HCT116 (cell line): ENCODE measurements around the gene CASKIN2. TPM values are rescaled to one million over a fixed set of nuclear protein-coding genes. Genes with fewer than 3 reads are reported as not detected.

Experiments
- ATAC-seq: fragments of 200-7000 bp; cut with Tn5 transposase; 2 replicates; pipeline ENCODE4 v1.9.1; 2020; ENCODE audit warnings: mild to moderate bottlenecking, moderate library complexity
- BruUV-seq: library from RNA; stranded (reverse); fragments of 400-500 nt; replicated peaks from 2 replicates; lab custom pipeline; 2021; lab: Mats Ljungman, UMichigan
- CTCF ChIA-PET: fragments of 300-600 bp; sonication (Branson Sonifier 250); formaldehyde crosslinking; loops from one replicate; lab custom pipeline; 2021; ENCODE audit warnings: antibody characterized with exemption; lab: Charles Lee
- POLR2A ChIA-PET: fragments of 300-600, 350-600 bp; sonication (Branson Sonifier 250); formaldehyde crosslinking; loops from one replicate; lab custom pipeline; 2021; ENCODE audit warnings: antibody characterized with exemption; lab: Charles Lee
- RAD21 ChIA-PET, 2 experiments: fragments of 300-600 bp; sonication (Branson Sonifier 250); formaldehyde crosslinking; loops; one replicate each; lab custom pipeline; 2023; ENCODE audit warnings: low total read pairs in 2 of 2; ENCODE audit not compliant: uncharacterized antibody in 2 of 2, unreplicated experiment in 2 of 2, low non-redundant PET in 1 of 2; lab: Charles Lee
- DNase-seq: peaks from one replicate; pipeline ENCODE4 v3.0.0-alpha.2; 2010; ENCODE audit warnings: low read depth, low spot score
- H2AFZ ChIP-seq: fragments of 200-600 bp; shearing (Covaris generic), sonication (generic); 2 replicates; pipeline ENCODE4 v1.6.1; 2017; ENCODE audit warnings: low read depth, mixed run types, mixed read lengths, antibody characterized with exemption, low read length; ENCODE audit not compliant: poor library complexity, severe bottlenecking
- H3K27ac ChIP-seq: 2 replicates; pipeline ENCODE4 v1.5.1; 2012; ENCODE audit warnings: low read depth, low read length
- H3K27me3 ChIP-seq: fragments of 200-600 bp; sonication (generic); 2 replicates; pipeline ENCODE4 v1.6.1; 2016; ENCODE audit warnings: mixed run types, low read length, mixed read lengths; ENCODE audit not compliant: insufficient read depth
- H3K36me3 ChIP-seq, 2 experiments: fragments of 200-500 bp in 1 of 2; fragments of 200-600 bp in 1 of 2; sonication (Bioruptor generic) in 1 of 2; sonication (generic) in 1 of 2; 2 replicates each; pipeline versions ENCODE4 v1.5.1 to v1.6.1; 2014 to 2016; ENCODE audit warnings: low read length in 2 of 2, inconsistent platforms in 1 of 2, mixed read lengths in 1 of 2, mixed run types in 1 of 2; ENCODE audit not compliant: insufficient read depth in 2 of 2, control insufficient read depth in 1 of 2
- H3K4me1 ChIP-seq, 2 experiments: fragments of 200-600 bp in 1 of 2; sonication (generic) in 1 of 2; 2 replicates each; pipeline versions ENCODE4 v1.5.1 to v1.6.1; 2012 to 2017; ENCODE audit warnings: low read length in 2 of 2, inconsistent platforms in 1 of 2, mild to moderate bottlenecking in 1 of 2, mixed read lengths in 1 of 2, mixed run types in 1 of 2, moderate library complexity in 1 of 2; ENCODE audit not compliant: insufficient read depth in 2 of 2, control insufficient read depth in 1 of 2
- H3K4me2 ChIP-seq: fragments of 200-600 bp; sonication (generic); 2 replicates; pipeline ENCODE4 v1.6.1; 2017; ENCODE audit warnings: mixed run types, low read length, mixed read lengths
- H3K4me3 ChIP-seq, 2 experiments: fragments of 200-600 bp in 1 of 2; sonication (generic) in 1 of 2; replicated peaks in 1 of 2; 2 replicates each; pipeline ENCODE4 v1.5.1; 2011 to 2016; ENCODE audit warnings: low read length in 2 of 2, control low read depth in 1 of 2, low read depth in 1 of 2, mild to moderate bottlenecking in 1 of 2, mixed read lengths in 1 of 2, mixed run types in 1 of 2
- H3K79me2 ChIP-seq: fragments of 200-600 bp; sonication (generic); 2 replicates; pipeline ENCODE4 v1.6.1; 2017; ENCODE audit warnings: mild to moderate bottlenecking, mixed run types, low read length, moderate library complexity, mixed read lengths; ENCODE audit not compliant: insufficient read depth
- H3K9ac ChIP-seq: fragments of 200-600 bp; sonication (generic); 2 replicates; pipeline ENCODE4 v1.6.1; 2016; ENCODE audit warnings: low read length, mixed read lengths
- H3K9me2 ChIP-seq: fragments of 200-600 bp; sonication (generic), shearing (Covaris generic); 2 replicates; pipeline ENCODE4 v1.6.1; 2017; ENCODE audit warnings: mixed run types, mild to moderate bottlenecking, moderate library complexity; ENCODE audit not compliant: insufficient read depth
- H3K9me3 ChIP-seq, 2 experiments: fragments of 200-500 bp in 1 of 2; fragments of 200-600 bp in 1 of 2; sonication (Bioruptor generic) in 1 of 2; sonication (generic) in 1 of 2; 2 replicates each; pipeline ENCODE4 v1.6.1; 2014 to 2017; ENCODE audit warnings: low read length in 2 of 2, mixed read lengths in 2 of 2, inconsistent platforms in 1 of 2, low read depth in 1 of 2, mild to moderate bottlenecking in 1 of 2, mixed run types in 1 of 2, moderate library complexity in 1 of 2; ENCODE audit not compliant: control insufficient read depth in 1 of 2, insufficient read depth in 1 of 2
- H4K20me1 ChIP-seq: fragments of 200-600 bp; sonication (generic), shearing (Covaris generic); 2 replicates; pipeline ENCODE4 v1.6.1; 2017; ENCODE audit warnings: mixed run types, mild to moderate bottlenecking, moderate library complexity; ENCODE audit not compliant: insufficient read depth
- CTCF ChIP-seq, 3 experiments: fragments of 200-600 bp in 1 of 3; sonication (generic) in 1 of 3; IDR thresholded peaks in 2 of 3; conservative IDR thresholded peaks in 1 of 3; 2 replicates each; pipeline ENCODE4 v1.5.1; 2012 to 2017; ENCODE audit warnings: low read depth in 2 of 3, low read length in 2 of 3, antibody characterized with exemption in 1 of 3, borderline replicate concordance in 1 of 3, control low read depth in 1 of 3, mild to moderate bottlenecking in 1 of 3, mixed read lengths in 1 of 3, mixed run types in 1 of 3, moderate library complexity in 1 of 3; ENCODE audit not compliant: insufficient read depth in 1 of 3
- EGR1 ChIP-seq: IDR thresholded peaks from 2 replicates; pipeline ENCODE4 v1.6.1; 2012; ENCODE audit warnings: low read depth
- ELF1 ChIP-seq: IDR thresholded peaks from 2 replicates; pipeline ENCODE4 v1.6.1; 2012; ENCODE audit warnings: low read depth, borderline replicate concordance
- JUND ChIP-seq: IDR thresholded peaks from 2 replicates; pipeline ENCODE4 v1.6.1; 2012
- POLR2A ChIP-seq: IDR thresholded peaks from 2 replicates; pipeline ENCODE4 v1.7.0; 2011; ENCODE audit warnings: borderline replicate concordance; ENCODE audit not compliant: insufficient read depth, insufficient read length; ENCODE audit errors: extremely low read depth
- RAD21 ChIP-seq: IDR thresholded peaks from 2 replicates; pipeline ENCODE4 v1.6.1; 2012; ENCODE audit warnings: low read depth, mild to moderate bottlenecking
- SIN3A ChIP-seq: IDR thresholded peaks from 2 replicates; pipeline ENCODE4 v1.6.1; 2012; ENCODE audit warnings: low read depth
- SRF ChIP-seq: IDR thresholded peaks from 2 replicates; pipeline ENCODE4 v1.6.1; 2012; ENCODE audit warnings: low read depth
- ZFX ChIP-seq: fragments of 450-650 bp; IDR thresholded peaks from 2 replicates; pipeline ENCODE4 v1.6.1; 2017
- intact Hi-C: fragments of 100-400 bp; cut with micrococcal nuclease; formaldehyde crosslinking; loops from 2 replicates; pipeline ENCODE4 v1.10.0; 2022
- total RNA-seq: library from RNA; stranded (reverse); gene quantifications from one replicate; pipeline ENCODE4 v1.2.1, GENCODE V29; 2021; ENCODE audit not compliant: unreplicated experiment
- TF ChIP-seq, protein P1 (sequence below): IDR thresholded peaks from 2 replicates; pipeline ENCODE4 v1.6.1; 2011; ENCODE audit warnings: mild to moderate bottlenecking, low read length, moderate library complexity; ENCODE audit not compliant: insufficient replicate concordance; ENCODE audit errors: extremely low read depth
- TF ChIP-seq, protein P2 (sequence below): IDR thresholded peaks from 2 replicates; pipeline ENCODE4 v1.6.1; 2012; ENCODE audit warnings: low read depth

CASKIN2 gene
- total RNA-seq, 1 experiment from 2014 or later: 38.4 TPM

DNA sequence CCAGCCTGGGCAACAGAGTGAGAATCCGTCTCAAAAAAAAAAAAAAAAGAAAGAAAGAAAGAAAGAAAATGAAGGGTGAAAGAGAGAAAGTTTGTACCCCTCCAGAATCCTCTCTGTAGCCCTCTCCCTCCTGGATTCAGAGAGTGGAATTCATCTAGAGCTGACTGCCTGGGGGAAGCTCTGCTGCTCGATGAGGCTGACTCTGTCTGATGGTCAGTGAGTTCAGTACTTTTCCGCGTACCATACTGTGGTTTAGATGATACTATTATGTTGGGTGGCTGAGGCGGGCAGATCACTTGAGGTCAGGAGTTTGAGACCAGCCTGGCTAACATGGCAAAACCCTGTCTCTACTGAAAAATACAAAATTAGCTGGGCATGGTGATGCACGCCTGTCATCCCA lies 44.1 kb downstream of the CASKIN2 start (continued):
- no peak for TF ChIP-seq CTCF (IDR thresholded peaks at IDR 0.05 in 2 of 3, conservative IDR thresholded peaks at IDR 0.05 in 1 of 3; ENCODE audit: borderline replicate concordance in 1 of 3, insufficient read depth in 1 of 3, low read depth in 2 of 3, low read length in 2 of 3)
- no peak for TF ChIP-seq SRF

DNA sequence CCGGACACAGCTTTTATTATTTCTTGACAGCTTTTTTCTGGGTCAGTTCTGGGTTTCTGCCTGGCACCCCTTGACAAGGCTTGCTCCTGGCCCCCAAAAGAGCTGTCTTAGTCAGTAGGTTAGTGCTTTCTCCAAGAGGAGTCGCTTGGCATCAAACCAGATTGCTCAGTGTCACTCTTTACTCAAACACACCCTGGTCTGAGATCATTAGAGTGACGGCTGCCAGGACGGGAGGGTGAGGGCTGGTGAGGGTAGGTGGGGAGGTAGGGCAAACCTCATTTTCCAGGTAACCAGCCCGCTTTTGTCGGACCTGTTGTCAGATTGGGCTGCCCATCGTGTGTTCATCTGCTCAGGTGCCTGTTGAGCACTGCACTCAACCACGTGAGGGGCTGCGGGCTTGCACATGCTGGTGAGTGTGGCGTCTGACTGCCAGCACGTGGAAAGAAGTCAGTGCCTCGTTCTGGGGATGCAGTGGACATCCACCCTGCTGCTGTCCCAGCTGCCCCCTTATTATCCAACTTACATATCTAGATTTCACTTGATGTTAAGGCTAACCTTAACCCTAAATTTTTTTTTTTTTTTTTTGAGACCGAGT lies 46.5 kb downstream of the CASKIN2 start:
- no peak overlapping the region for H3K4me3 ChIP-seq
- no peaks in the 10 kb centered on the region for H3K9me2 ChIP-seq
- no peak overlapping the region for H2AFZ ChIP-seq
- intact Hi-C loops: no loop called here
- TF ChIP-seq SRF (no peak), EGR1 (no peak), ELF1 (no peak), ZFX (no peak), CTCF (IDR thresholded peaks at IDR 0.05 in 2 of 3, conservative IDR thresholded peaks at IDR 0.05 in 1 of 3; ENCODE audit: borderline replicate concordance in 1 of 3, insufficient read depth in 1 of 3, low read depth in 2 of 3, low read length in 2 of 3) (no peak), JUND (no peak), RAD21 (no peak), SIN3A (no peak), POLR2A (no peak)
- TF ChIP-seq, protein P1, sequence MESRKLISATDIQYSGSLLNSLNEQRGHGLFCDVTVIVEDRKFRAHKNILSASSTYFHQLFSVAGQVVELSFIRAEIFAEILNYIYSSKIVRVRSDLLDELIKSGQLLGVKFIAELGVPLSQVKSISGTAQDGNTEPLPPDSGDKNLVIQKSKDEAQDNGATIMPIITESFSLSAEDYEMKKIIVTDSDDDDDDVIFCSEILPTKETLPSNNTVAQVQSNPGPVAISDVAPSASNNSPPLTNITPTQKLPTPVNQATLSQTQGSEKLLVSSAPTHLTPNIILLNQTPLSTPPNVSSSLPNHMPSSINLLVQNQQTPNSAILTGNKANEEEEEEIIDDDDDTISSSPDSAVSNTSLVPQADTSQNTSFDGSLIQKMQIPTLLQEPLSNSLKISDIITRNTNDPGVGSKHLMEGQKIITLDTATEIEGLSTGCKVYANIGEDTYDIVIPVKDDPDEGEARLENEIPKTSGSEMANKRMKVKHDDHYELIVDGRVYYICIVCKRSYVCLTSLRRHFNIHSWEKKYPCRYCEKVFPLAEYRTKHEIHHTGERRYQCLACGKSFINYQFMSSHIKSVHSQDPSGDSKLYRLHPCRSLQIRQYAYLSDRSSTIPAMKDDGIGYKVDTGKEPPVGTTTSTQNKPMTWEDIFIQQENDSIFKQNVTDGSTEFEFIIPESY: no peak
- TF ChIP-seq, protein P2, sequence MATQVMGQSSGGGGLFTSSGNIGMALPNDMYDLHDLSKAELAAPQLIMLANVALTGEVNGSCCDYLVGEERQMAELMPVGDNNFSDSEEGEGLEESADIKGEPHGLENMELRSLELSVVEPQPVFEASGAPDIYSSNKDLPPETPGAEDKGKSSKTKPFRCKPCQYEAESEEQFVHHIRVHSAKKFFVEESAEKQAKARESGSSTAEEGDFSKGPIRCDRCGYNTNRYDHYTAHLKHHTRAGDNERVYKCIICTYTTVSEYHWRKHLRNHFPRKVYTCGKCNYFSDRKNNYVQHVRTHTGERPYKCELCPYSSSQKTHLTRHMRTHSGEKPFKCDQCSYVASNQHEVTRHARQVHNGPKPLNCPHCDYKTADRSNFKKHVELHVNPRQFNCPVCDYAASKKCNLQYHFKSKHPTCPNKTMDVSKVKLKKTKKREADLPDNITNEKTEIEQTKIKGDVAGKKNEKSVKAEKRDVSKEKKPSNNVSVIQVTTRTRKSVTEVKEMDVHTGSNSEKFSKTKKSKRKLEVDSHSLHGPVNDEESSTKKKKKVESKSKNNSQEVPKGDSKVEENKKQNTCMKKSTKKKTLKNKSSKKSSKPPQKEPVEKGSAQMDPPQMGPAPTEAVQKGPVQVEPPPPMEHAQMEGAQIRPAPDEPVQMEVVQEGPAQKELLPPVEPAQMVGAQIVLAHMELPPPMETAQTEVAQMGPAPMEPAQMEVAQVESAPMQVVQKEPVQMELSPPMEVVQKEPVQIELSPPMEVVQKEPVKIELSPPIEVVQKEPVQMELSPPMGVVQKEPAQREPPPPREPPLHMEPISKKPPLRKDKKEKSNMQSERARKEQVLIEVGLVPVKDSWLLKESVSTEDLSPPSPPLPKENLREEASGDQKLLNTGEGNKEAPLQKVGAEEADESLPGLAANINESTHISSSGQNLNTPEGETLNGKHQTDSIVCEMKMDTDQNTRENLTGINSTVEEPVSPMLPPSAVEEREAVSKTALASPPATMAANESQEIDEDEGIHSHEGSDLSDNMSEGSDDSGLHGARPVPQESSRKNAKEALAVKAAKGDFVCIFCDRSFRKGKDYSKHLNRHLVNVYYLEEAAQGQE: no peak
- ATAC-seq (no peak), DNase-seq (no peak)
- CTCF ChIA-PET: no interaction called here
- no peaks in the 10 kb centered on the region for H3K27me3 ChIP-seq
- POLR2A ChIA-PET: no interaction called here
- RAD21 ChIA-PET: no interaction called here
- no peaks in the 10 kb centered on the region for H3K4me1 ChIP-seq
- no peaks in the 10 kb centered on the region for H3K36me3 ChIP-seq
- no peak overlapping the region for H3K27ac ChIP-seq
- no peak overlapping the region for H3K9ac ChIP-seq
- no peaks in the 10 kb centered on the region for H4K20me1 ChIP-seq
- no peaks in the 10 kb centered on the region for H3K9me3 ChIP-seq
- BruUV-seq: no TSS peak
- no peaks in the 10 kb centered on the region for H3K79me2 ChIP-seq
- H3K4me2 ChIP-seq: no peak overlapping the region
